HG02938 (cell line): Measurements from ENCODE around the gene HCST.
"Not testable (repeated sequence)": the region's sequence is repeated elsewhere in the genome, so short reads cannot be mapped to it uniquely, and the experiment has no call there.

ENCODE experiments used
- ATAC-seq: cut with Tn5 transposase; IDR thresholded peaks from one replicate; pipeline ENCODE4 v1.9.1; 2021; ENCODE audit warnings: mild to moderate bottlenecking, moderate library complexity; ENCODE audit not compliant: unreplicated experiment

The HCST gene

DNA sequence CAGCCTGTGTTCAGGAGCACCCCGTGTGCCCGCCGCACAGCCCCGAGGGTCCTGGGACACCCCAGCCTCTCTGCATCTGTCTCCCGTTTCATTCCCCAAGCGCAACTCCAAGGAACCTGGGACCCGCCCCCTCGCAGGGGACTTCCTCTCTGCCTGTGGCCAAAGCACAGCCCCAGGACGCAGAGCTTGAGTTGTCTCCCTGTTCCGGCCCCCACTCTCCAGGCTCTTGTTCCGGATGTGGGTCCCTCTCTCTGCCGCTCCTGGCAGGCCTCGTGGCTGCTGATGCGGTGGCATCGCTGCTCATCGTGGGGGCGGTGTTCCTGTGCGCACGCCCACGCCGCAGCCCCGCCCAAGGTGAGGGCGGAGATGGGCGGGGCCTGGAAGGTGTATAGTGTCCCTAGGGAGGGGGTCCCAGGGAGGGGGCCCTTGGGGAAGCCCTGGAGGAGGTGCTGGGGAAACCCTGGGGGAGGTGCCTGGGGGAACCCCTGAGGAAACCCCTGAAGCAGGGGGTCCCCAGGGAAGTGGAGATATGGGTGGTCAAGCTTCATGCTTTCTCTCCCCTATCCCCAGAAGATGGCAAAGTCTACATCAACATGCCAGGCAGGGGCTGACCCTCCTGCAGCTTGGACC lies 1.3 kb downstream of the HCST start:
- ATAC-seq: peak; percentile 38

DNA sequence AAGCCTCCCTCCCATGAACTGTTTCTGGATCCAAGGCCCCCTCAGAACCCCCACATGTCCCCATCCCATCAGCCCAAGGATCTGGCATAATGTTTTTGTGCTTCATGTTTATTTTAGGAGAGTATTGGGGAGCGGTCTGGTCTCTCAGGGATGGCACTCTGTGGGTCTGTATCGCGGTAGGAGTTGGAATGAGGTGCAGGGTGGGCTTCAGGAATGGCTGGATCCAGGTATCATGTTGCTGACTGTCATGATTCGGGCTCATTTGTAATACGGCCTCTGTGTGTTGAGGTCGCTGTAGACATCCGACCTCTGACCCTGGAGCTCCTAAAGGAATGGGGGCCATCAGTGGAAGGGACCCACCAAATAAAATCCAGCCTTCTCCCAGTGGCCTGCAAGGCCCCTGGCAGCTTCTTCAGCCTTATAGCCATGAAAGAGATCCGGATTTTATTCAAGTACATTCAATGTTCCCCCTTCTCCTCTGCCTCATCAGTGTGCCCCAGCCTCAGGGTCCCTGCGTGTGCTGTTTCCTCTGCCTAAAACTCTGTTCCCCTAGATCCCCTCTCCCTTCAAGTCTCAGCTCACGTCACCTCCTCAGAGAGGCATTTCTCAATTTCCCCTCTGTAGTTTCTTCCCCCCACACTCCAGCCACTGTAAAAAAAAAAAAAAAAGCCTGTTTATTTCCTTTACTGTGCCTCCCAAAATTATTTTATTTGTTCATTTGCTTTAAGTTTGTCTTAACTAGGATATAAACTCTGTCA lies 2.2 kb downstream of the HCST start:
- ATAC-seq: no peak

DNA sequence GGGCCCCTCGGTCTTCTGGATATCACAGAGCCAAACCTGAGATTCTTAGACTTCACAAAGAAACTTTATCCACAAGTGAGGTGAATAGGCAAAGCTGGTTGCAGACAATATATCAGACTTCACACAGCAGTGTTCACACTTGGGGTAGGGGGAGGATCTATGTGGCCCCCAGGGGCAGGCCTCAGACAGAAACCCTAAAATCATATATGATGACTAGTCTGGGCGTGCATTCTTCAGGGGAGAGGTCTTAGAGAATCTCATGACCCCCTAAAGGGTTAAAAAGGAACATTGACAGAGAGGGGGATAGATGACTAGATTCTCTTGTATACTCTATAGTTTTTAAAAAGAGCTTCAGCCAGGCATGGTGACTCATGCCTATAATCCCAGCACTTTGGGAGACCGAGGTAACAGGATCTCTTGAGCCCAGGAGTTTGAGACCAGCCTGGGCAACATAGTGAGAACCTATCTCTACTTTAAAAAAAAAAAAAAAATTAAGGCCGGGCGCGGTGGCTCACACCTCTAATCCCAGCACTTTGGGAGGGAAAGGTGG lies 2.9 kb downstream of the HCST start:
- no peak for ATAC-seq

DNA sequence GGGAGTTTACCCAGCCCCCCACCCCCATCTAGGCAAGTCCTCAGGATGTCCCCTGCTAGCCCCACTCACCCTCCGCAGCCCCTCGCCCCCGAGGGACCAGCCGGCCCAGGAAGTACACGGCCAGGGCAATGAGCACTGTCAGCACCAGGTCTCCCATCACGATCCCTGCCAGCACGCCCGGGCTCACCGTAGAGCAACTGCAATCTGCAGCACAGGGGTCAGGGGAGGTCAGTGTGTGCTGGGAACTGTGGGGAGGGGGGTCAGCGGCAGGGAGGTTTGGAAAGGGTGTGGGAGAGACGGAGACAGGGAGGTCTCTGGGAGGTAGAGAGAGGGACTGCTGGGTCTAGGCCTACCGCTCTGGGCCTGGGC lies 5.0 kb downstream of the HCST start:
- no peak for ATAC-seq

DNA sequence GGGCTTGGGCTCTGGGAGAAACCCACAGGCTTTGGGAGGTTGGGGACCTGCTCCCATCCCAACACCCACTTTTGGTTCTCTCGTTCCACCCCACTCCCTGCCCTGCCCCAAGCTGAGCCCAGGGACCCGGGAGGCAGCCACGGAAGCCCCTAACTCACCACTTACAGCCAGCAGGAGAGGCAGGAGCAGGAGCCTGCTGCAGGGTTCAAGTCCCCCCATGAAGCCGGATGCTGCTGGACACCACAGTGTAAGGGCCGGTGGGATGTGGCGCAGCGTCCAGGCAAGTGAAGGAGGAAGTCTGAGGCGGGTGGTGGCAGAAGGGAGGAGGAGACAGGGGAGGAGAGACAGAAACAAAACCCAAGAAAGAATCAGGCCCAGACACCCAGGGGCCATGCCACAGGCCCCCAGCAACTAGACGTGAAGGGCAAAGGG lies 5.7 kb downstream of the HCST start, which contains the start of gene TYROBP:
Gene TYROBP (minus strand): TSS at position 286 of the 432 bp plus-strand sequence. CDS start 67 bp downstream, at position 219.
- ATAC-seq: no peak

DNA sequence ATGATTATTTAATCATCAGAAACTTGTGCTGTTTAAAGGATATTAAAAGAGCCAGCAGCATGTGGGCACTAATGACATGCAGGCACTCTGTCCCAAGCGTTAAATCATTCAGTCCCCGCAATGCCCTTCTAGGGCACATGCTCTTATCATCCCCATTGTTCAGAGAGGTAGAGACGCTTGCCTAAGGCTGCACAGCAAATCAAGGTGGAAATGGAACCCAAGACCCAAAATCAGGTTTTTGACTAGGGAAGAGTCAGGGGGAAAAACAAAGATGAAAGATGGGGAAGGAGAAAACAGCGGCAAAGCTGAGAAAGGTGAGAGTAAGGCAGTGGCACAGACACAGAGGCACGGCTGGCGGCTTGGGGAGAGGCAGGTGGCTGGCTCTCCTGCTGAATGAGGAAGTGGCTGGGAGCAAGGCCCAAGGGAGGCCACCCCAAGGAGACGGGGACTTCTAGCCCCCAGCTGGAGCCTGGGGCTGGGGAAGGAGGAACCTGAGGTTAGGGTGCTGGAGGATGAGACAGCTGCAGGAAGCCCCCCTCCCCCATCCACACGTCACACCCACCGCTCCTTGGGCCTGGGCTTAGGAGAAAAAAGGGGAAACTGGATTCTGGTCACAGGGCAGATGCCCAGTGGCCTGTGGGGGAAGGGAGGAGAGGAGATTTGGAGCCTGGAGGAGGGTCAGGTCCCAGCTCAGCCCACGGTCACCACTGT lies 6.8 kb downstream of the HCST start:
- no peak for ATAC-seq

DNA sequence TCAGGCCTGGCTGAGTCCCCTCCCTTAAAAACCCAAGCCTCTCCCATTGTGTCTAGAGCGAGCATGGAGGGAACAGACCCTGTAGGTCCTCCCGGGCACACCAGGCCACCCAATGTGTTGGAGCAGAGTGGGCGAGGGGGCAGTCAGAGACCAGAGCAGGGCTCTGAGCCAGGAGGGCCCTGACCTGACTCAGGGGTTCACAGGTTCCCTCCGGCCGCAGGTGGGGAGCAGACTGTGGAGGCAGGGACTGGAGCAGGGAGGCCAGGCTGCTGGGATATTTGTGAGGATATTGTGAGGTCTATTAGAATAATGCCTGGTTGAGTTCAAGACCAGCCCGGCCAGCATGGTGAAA lies 7.3 kb downstream of the HCST start:
- ATAC-seq: no peak

DNA sequence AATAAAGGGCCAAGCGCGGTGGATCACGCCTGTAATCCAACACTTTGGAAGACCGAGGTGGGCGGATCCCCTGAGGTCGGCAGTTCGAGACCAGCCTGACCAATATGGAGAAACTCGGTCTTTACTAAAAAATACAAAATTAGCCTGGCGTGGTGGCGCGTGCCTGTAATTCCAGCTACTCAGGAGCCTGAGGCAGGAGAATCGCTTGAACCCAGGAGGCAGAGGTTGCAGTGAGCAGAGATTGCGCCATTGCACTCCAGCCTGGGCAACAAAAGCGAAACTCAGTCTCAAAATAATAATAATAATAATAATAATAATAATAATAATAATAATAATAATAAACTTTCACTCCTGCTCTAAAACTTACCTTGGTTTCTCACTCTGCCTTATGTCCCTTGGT lies 8.0 kb downstream of the HCST start:
- ATAC-seq: not testable (repeated sequence)

DNA sequence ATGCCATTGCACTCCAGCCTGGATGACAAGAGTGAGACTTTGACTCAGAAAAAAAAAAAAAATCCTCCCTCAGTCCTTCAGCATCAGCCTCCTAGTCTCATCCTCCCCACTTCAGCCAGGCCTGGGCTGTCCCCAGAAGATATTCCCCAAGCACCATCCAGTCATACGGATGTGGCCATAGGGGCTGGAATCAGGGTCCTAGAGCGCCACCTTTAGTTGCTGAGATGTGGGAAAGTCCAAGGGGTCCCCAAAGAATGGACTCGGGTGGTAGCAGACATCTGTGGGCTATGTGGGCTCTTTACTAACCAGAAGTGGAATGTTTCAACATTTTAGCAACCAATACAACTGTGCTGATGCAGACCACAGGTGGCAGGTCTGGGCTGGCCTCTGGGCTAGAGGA lies 8.8 kb downstream of the HCST start:
- no peak for ATAC-seq

DNA sequence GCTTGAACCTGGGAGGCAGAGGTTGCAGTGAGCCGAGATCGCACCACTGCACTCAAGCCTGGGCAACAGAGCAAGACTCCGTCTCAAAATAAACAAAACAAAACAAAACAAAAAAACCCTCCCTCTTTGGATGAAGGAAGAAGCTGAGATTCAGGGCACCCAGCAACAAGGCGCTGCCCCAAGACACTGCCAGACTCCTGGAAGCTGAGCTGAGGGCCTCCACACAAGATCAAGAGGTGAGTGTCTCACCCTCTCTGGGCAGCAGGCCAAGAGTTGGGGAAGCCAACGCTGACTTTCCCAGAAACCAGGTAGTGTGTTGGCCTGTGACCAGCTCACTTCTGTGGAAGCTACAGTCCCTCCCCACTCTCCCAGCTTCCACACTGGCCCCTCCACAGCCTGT lies 9.5 kb downstream of the HCST start:
- no peak for ATAC-seq

DNA sequence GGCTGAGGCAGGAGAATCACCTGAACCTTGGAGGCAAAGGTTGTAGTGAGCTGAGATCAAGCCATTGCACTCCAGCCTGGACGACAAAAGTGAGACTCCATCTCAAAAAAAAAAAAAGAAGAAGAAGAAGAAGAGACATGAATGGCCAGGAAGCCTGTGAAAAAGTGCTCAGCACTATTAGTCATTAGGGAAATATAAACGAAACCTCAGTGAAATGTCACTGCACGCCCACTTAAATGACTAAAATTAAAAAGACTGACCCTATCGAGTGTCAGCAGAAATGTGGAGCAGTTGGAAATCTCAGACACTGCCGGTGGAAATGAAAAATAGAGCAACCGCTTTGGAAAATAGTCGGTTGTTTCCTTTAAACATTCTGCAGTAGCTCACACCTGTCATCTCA lies 11.3 kb downstream of the HCST start:
- no peak for ATAC-seq

DNA sequence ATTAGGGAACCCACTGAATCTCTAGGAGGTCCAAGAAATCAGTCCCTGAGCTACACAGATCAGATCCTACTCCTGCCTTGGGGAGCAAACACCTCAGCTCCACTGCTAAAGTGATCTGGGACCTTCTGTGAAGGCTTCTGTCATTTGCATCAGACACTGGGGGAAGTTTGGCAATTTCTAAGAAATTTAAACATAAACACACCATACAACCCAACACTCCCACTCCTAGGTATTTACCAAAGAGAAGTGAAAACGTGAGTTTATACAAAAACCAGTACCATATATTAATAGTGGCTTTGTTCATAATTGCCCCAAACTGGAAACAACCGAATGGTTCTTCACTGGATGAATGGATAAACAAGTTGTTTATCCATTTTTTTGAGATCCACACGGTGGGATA lies 13.1 kb downstream of the HCST start:
- ATAC-seq: no peak

DNA sequence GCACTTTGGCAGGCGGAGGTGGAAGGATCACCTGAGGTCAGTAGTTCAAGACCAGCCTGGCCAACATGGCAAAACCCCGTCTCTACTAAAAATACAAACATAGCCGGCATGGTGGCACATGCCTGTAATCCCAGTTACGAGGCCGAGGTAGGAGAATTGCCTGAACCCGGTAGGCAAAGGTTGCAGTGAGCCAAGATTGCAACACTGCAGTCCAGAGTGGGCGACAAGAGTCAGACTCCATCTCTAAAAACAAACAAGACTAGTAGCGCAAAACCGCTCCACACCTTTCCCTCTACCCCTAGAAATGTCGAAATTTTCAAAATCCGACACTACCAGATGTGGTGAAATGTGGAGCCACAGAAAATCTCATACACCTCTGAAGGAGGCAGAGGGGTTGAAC lies 17.0 kb downstream of the HCST start:
- ATAC-seq: no peak

DNA sequence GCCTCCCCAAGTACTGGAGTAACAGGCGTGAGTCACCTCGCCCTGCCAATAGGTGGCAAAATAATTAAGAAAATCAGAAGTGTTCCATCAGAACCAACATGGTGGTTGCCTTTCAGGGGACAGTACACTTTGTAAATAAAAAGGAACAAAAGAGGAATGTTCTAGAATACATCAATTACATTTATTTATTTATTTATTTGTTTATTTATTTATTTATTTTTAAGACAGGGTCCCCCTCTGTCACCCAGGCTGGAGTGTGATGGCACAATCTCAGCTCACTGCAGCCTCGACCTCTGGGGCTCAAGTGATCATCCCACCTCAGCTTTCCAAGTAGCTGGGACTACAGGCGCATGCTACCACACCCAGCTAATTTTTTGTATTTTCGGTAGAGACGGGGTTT lies 18.7 kb downstream of the HCST start:
- ATAC-seq: no peak

DNA sequence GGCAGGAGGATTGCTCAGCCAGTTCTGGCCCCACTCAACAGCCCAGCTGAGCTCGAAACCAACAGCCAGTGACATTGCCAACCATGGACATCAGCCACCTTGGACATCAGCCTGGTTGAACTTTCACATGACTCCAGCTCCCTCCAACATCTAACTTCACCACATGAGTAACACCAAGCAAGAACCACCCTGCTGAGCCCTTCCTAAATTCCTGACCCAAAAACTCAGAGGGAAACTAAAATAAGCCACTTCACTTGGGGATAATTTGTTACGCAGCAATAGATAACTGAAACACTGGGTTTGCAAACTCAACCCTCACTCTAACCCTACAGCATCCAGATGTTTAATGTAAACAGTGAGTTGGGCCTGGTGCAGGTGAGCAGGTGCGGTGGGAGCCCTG lies 23.2 kb downstream of the HCST start:
- ATAC-seq: no peak

DNA sequence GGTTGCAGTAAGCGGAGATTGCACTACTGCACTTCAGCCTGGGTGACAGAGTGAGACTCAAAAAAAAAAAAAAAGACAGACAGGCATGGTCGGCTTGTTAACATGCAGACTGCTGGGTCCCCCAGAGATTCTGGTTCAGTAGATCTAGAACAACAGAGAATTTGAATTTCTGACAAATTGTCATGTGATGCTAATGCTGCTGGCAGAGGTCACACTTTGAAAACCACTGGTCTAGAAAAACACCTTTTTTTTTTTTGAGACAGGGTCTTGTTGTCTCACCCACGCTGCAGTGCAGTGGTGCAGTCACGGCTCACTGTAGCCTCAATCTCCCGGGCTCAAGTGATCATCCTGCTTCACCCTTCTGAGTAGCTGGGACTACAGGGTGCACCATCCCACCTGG lies 26.2 kb downstream of the HCST start:
- ATAC-seq: no peak

DNA sequence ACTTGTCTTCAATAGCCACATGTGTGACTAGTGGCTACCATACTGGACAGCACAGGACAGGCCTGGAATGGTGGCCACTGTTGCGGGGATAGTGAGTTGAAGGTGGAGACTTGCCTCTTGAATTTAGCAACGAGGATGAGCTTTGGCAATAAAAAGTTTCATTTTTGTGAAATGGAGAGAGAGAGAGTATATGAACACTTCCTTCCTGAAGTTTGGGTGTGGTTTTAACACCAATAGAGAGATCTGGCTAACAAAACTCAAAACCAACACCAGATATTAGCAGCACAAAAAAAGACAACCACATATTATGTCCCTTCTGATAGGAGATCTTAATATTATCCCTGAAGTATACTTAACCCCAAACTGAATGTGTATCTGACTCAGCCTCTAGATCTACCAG lies 27.5 kb downstream of the HCST start:
- ATAC-seq: no peak

DNA sequence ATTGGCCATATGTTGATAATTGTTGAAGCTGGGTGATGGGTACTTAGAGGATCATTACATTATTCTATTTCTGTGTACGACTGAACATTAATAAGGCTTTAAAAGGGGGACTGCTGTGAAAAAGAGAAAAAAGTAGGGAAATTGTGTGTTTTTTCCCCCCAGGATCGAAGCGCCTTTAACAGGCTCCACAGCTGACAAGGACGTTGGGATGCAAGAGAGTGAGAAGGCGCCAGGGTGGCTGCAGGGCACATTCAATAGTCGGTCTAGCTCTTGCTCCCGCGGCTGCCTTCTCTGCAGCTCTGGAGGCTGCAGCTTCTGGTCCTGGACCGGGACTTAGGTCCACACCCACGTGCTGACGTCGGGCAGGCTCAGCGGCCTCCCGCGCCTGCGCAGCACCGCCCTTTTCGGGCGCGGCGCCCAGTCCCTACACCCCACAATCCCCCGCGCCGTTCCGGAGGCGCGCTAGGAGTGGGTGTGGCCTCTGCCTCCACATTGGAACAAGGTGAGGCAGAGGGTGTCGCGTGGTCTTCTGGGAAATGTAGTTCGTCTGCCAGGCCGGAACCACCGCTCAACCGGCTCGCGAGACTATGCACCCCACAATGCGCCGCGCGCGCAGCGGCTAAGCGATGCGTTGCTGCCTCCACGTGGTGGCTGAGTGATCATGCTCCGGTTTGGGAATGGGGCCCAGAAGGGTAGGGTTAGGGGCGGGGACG lies 29.0 kb downstream of the HCST start:
- ATAC-seq: peak; percentile 90

DNA sequence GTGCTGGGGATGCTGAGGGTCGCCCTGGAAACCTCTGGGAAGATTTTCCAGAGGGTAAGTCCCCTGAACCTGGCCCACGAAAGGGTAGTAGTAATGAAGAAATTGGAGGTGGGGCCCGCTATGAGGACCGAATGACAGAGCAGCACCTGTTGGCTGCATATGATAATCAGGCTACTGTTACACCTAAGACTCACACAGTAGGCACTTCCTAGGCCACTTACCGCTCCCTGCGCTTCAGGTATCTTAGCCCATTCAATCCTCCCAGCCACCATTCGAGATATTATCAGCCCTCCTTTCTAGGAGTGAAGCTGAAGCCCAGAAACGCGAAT lies 29.5 kb downstream of the HCST start:
- no peak for ATAC-seq

DNA sequence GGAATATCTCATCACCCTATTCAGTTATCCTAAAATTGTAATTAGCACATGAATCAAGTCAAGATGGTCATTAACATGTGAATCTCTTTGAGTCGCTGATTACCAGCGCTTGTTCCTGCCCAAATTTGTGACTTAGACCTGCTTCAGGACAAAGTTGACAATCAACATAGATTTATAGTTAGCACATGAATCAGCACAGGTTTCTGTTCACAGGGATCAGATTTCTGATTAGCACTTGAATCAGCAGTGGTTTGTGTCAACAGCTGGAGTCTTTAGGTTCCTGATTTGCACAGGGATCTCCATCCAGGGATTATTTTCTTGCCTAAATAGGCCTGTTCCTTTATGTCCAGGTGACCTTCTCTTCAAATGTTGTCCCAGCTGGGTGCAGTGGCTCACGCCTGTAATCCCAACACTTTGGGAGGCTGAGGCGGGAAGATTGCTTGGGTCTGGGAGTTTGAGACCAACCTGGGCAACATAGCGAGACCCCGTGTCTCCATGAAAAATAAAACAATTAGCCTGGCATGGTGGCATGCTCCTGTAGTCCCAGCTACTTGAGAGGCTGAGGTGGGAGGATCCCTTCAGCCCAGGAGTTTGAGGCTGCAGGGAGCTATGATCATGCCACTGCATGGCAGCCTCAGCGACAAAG lies 30.1 kb downstream of the HCST start:
- ATAC-seq: no peak
